Body of pancreas (tissue), 4 donors: ENCODE data around the gene IL18RAP. TPM values are rescaled to one million over a fixed set of nuclear protein-coding genes. Genes with fewer than 3 reads are reported as not detected.

Experiments used
- ATAC-seq: fragments of 150-250 bp; one replicate; pipeline ENCODE4 v1.9.1; 2016
- DNase-seq, 4 donors: peaks; one replicate each; pipeline ENCODE4 v3.0.0-alpha.2; 2019
- H3K27ac ChIP-seq, 4 donors: fragments of 200-600 bp; sonication (generic); 1 replicate in 3 of 4; 2 replicates in 1 of 4; pipeline versions ENCODE4 v1.5.1 to v1.6.1; 2016 to 2019; ENCODE audit warnings: mild to moderate bottlenecking in 1 of 4, mixed read lengths in 1 of 4, moderate library complexity in 1 of 4
- H3K27me3 ChIP-seq, 2 donors: fragments of 200-600 bp; sonication (generic); one replicate each; pipeline ENCODE4 v1.6.0; 2016; ENCODE audit warnings: mild to moderate bottlenecking in 1 of 2
- H3K36me3 ChIP-seq, 2 donors: fragments of 200-600 bp; sonication (generic); replicated peaks in 1 of 2; 2 replicates each; pipeline ENCODE4 v1.5.1; 2016; ENCODE audit warnings: low read depth in 2 of 2; ENCODE audit not compliant: insufficient read depth in 1 of 2
- H3K4me1 ChIP-seq: fragments of 200-600 bp; sonication (generic); one replicate; pipeline ENCODE4 v1.6.0; 2016
- H3K4me3 ChIP-seq, 2 donors: fragments of 200-600 bp; sonication (generic); 1 replicate in 1 of 2; 2 replicates in 1 of 2; pipeline ENCODE4 v1.5.1; 2016 to 2019
- H3K9me3 ChIP-seq, 3 donors: fragments of 200-600 bp; sonication (generic); 1 replicate in 2 of 3; 2 replicates in 1 of 3; pipeline ENCODE4 v1.5.1; 2016
- CTCF ChIP-seq, 7 experiments: fragments of 450-650 bp in 4 of 7; fragments of 200-600 bp in 3 of 7; sonication (generic) in 3 of 7; IDR thresholded peaks; one replicate each; pipeline ENCODE4 v1.5.1; 2016 to 2019; ENCODE audit warnings: antibody characterized with exemption in 7 of 7
- POLR2A ChIP-seq, 3 donors: fragments of 450-650 bp; IDR thresholded peaks; one replicate each; pipeline ENCODE4 v1.6.1; 2016; ENCODE audit warnings: antibody characterized with exemption in 3 of 3, mild to moderate bottlenecking in 2 of 3
- WGBS, 2 donors: methylation state at CpG; one replicate each; pipeline ENCODE4 v1.1.5; 2017; 5-methylcytosine and 5-hydroxymethylcytosine counted together
- intact Hi-C: fragments of 100-400 bp; cut with DNase I; formaldehyde crosslinking; loops from one replicate; pipeline ENCODE4 v1.15.1; 2023
- total RNA-seq, 2 donors: library from RNA; depleted of rRNA; stranded (reverse); fragments of >200 nt; gene quantifications; one replicate each; pipeline ENCODE4 v1.1.0, GENCODE V29; 2016

Gene IL18RAP
- total RNA-seq, 2 donors from 2014 or later = 4.9 to 24.4 TPM

GRCh38 chr2:102460467-102460866 is 37.5 kb downstream of the IL18RAP start:
- Histone ChIP-seq H3K27ac (no peak overlapping the region), H3K27me3 (no peaks in the 10 kb centered on the region), H3K4me1 (no peaks in the 10 kb centered on the region), H3K4me3 (no peak overlapping the region), H3K36me3 (no peaks in the 10 kb centered on the region), H3K9me3 (peaks cover 0 to 4% (median 0%) of the 10 kb centered on the region in 3 donors)
- no peak for TF ChIP-seq POLR2A (IDR thresholded peaks at IDR 0.05)
- 36 to 71% methylated on average over 1 of the region's 1 CpG for WGBS, 2 donors
- ATAC-seq (no peak), DNase-seq (no peak)
- intact Hi-C loops = no loop called here

- intact Hi-C loops = no loop called here
- WGBS, 2 donors = 79 to 82% methylated on average over 6 of the region's 6 CpGs
Observed at GRCh38 chr2:102461188-102461587, 38.2 kb downstream of the IL18RAP start.

DNA sequence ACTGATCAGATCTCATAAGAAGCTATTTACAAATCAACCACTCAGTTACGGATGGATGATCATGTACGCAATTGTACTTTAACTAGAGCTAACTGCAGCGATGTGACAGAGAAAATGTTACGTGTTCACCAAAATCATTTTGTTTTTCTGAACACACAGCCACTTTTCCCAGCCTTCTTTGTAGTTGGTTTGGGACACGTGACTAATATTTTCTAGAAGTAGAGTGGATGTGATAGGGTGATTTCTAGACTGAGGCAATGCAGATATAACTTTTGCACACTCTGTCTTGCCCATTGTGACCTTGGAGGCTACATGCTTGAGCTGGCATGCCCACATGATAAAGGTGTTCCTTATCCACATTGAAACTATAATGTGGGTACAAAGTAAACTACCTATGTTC is 40.2 kb downstream of the IL18RAP start:
- peaks cover 0 to 4% (median 0%) of the 10 kb centered on the region in 3 donors for H3K9me3 ChIP-seq
- H3K4me3 ChIP-seq = no peak overlapping the region
- H3K27me3 ChIP-seq = no peaks in the 10 kb centered on the region
- no peaks in the 10 kb centered on the region for H3K4me1 ChIP-seq
- no peaks in the 10 kb centered on the region for H3K36me3 ChIP-seq
- intact Hi-C loops = no loop called here
- DNase-seq (no peak), ATAC-seq (no peak)
- no peak for TF ChIP-seq POLR2A (IDR thresholded peaks at IDR 0.05)
- TF ChIP-seq CTCF (IDR thresholded peaks at IDR 0.05) = no peak
- no peak overlapping the region for H3K27ac ChIP-seq
- 76 to 79% methylated on average over 5 of the region's 5 CpGs for WGBS, 2 donors

More at GRCh38 chr2:102461188-102461587, 38.2 kb downstream of the IL18RAP start:
- TF ChIP-seq CTCF (IDR thresholded peaks at IDR 0.05) = no peak
- TF ChIP-seq POLR2A (IDR thresholded peaks at IDR 0.05) = no peak
- no peak for ATAC-seq
- Histone ChIP-seq H3K27ac (no peak overlapping the region), H3K9me3 (peaks cover 0 to 4% (median 0%) of the 10 kb centered on the region in 3 donors), H3K4me1 (no peaks in the 10 kb centered on the region), H3K27me3 (no peaks in the 10 kb centered on the region), H3K4me3 (no peak overlapping the region), H3K36me3 (no peaks in the 10 kb centered on the region)
- no peak for DNase-seq

DNA sequence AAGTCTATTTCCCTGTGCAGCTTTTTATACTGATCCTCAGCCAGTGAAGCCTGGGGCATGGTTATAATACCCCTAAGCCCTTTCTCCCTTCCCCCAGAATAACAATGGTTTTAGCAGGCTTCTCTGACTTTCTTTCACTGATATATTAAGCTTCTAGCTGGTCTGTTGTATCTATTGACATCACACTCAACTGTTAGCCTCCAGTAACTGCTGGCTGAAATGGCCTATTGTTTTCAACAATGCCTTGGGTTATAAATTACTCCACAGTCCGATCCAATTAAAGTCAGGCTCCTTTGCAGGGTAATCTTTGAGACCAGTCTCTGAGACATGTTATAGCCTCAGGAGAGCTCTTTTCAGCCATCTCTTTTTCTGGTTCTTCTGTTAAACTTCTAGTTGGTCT is 47.2 kb downstream of the IL18RAP start:
- H3K4me1 ChIP-seq = no peaks in the 10 kb centered on the region

GRCh38 chr2:102473020-102473419 is 50.1 kb downstream of the IL18RAP start, which contains the start of gene SLC9A4:
SLC9A4 (plus strand) TSS chr2:102473226; CDS start chr2:102473760, 534 bp downstream.
- Histone ChIP-seq H3K36me3 (no peaks in the 10 kb centered on the region), H3K27ac (no peak within 1 kb of the TSS), H3K27me3 (no peaks in the 10 kb centered on the region), H3K4me3 (no peak within 1 kb of the TSS), H3K4me1 (no peaks in the 10 kb centered on the region), H3K9me3 (no peaks in the 10 kb centered on the region)
- WGBS, 2 donors = 1 to 2% methylated on average over 3 of the region's 3 CpGs
- DNase-seq (peak; percentile 57 to 73 (median 60)), ATAC-seq (no peak)
- TF ChIP-seq POLR2A (IDR thresholded peaks at IDR 0.05) (no peak), CTCF (IDR thresholded peaks at IDR 0.05) (peak; percentile 72 to 80 (median 77))
- intact Hi-C loops = loop anchor here (10.0 kb wide), 1 partner anchor 142 kb away; the partner anchor contains the start of gene SLC9A2

More for the DNA sequence above, 47.2 kb downstream of the IL18RAP start:
- no peak overlapping the region for H3K4me3 ChIP-seq
- DNase-seq (no peak), ATAC-seq (no peak)
- no peaks in the 10 kb centered on the region for H3K36me3 ChIP-seq
- WGBS, 2 donors = 48 to 52% methylated on average over 1 of the region's 1 CpG
- H3K27ac ChIP-seq = no peak overlapping the region
- intact Hi-C loops = loop anchor here (10.0 kb wide), 1 partner anchor 145 kb away; the partner anchor contains the start of gene SLC9A2
- TF ChIP-seq POLR2A (IDR thresholded peaks at IDR 0.05) (no peak), CTCF (IDR thresholded peaks at IDR 0.05) (no peak)
- no peaks in the 10 kb centered on the region for H3K9me3 ChIP-seq
- H3K27me3 ChIP-seq = no peaks in the 10 kb centered on the region
